Kidney (tissue), 14 donors: Measurements from ENCODE around the gene PPP2R2D. TPM values are rescaled to one million over a fixed set of nuclear protein-coding genes. Genes with fewer than 3 reads are reported as not detected.
"Not testable (repeated sequence)": the region's sequence is repeated elsewhere in the genome, so short reads cannot be mapped to it uniquely, and the experiment has no call there.

Experiments
- DNase-seq, 5 donors: peaks; one replicate each; pipeline ENCODE4 v3.0.0-alpha.2; 2013 to 2020
- FAIRE-seq: peaks from 2 replicates; lab custom pipeline; 2012; peaks lifted over from hg19 to GRCh38; lab: Jason Lieb, UNC
- H3K27ac ChIP-seq, 2 donors: one replicate each; pipeline ENCODE4 v1.7.0; 2013; ENCODE audit warnings: low read depth in 2 of 2, low read length in 2 of 2, inconsistent platforms in 1 of 2
- H3K27me3 ChIP-seq: one replicate; pipeline ENCODE4 v1.7.1; 2013; ENCODE audit warnings: low read length, inconsistent platforms; ENCODE audit not compliant: control insufficient read depth, insufficient read depth
- H3K36me3 ChIP-seq, 3 donors: one replicate each; pipeline versions ENCODE4 v1.7.0 to v1.7.1; 2013; ENCODE audit warnings: low read length in 3 of 3, control low read depth in 1 of 3, inconsistent platforms in 1 of 3; ENCODE audit not compliant: insufficient read depth in 3 of 3, control insufficient read depth in 2 of 3
- H3K4me1 ChIP-seq, 3 donors: one replicate each; pipeline versions ENCODE4 v1.7.0 to v1.7.1; 2013; ENCODE audit warnings: low read length in 3 of 3, inconsistent platforms in 1 of 3, low read depth in 1 of 3; ENCODE audit not compliant: control insufficient read depth in 2 of 3, insufficient read depth in 2 of 3
- H3K4me3 ChIP-seq, 3 donors: one replicate each; pipeline versions ENCODE4 v1.7.0 to v1.8.1; 2013; ENCODE audit warnings: low read length in 3 of 3, control low read depth in 1 of 3, inconsistent platforms in 1 of 3
- H3K9ac ChIP-seq, 3 donors: one replicate each; pipeline versions ENCODE4 v1.7.0 to v1.7.1; 2013; ENCODE audit warnings: low read length in 3 of 3, control low read depth in 1 of 3, inconsistent platforms in 1 of 3
- H3K9me3 ChIP-seq, 3 donors: one replicate each; pipeline versions ENCODE4 v1.7.0 to v1.7.1; 2013; ENCODE audit warnings: low read length in 3 of 3, control low read depth in 1 of 3, inconsistent platforms in 1 of 3; ENCODE audit not compliant: control insufficient read depth in 2 of 3, insufficient read depth in 1 of 3
- intact Hi-C: fragments of 100-400 bp; cut with DNase I; formaldehyde crosslinking; loops from one replicate; pipeline ENCODE4 v1.11.1; 2022
- polyA plus RNA-seq: library from polyadenylated mRNA; stranded (reverse); fragments of 350-450 nt; fragmentation: Illumina TruSeq; extraction: RNeasy Lipid Tissue Mini Kit (QIAGEN cat#74804); gene quantifications from one replicate; pipeline ENCODE4 v1.2.3, GENCODE V29; 2014; ENCODE audit warnings: low read depth, low replicate concordance; ENCODE audit not compliant: insufficient read depth
- total RNA-seq: library from RNA; stranded (reverse); fragmentation: NEBNext Ultra II Directional; extraction: Animal tissue kit (Norgen Biotek cat#: 25700); gene quantifications from one replicate; pipeline ENCODE4 v1.2.1, GENCODE V29; 2021
- TF ChIP-seq, protein P1 (sequence below): IDR thresholded peaks from 3 replicates; pipeline ENCODE4 v1.5.1; 2012; ENCODE audit warnings: mild to moderate bottlenecking, moderate library complexity, borderline replicate concordance; ENCODE audit not compliant: insufficient read depth; ENCODE audit errors: extremely low read depth
- donor health status: control.
- donor health status: control.
- donor health status: control.
- donor health status: control.
- donor health status: control.
- donor health status: DM: yes; HTN: yes; CAD: no.
- donor health status: Normal renal cell carcinoma (clear cell type).

The PPP2R2D gene
- total and polyA plus RNA-seq, 2 donors from 2014 or later = 28.3 to 34.8 TPM

GRCh38 chr10:131915484-131915883 lies 14.7 kb downstream of the PPP2R2D start:
- H3K9me3 ChIP-seq = no peaks in the 10 kb centered on the region
- no peak overlapping the region for H3K9ac ChIP-seq
- TF ChIP-seq, protein P1, sequence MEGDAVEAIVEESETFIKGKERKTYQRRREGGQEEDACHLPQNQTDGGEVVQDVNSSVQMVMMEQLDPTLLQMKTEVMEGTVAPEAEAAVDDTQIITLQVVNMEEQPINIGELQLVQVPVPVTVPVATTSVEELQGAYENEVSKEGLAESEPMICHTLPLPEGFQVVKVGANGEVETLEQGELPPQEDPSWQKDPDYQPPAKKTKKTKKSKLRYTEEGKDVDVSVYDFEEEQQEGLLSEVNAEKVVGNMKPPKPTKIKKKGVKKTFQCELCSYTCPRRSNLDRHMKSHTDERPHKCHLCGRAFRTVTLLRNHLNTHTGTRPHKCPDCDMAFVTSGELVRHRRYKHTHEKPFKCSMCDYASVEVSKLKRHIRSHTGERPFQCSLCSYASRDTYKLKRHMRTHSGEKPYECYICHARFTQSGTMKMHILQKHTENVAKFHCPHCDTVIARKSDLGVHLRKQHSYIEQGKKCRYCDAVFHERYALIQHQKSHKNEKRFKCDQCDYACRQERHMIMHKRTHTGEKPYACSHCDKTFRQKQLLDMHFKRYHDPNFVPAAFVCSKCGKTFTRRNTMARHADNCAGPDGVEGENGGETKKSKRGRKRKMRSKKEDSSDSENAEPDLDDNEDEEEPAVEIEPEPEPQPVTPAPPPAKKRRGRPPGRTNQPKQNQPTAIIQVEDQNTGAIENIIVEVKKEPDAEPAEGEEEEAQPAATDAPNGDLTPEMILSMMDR = no peak
- DNase-seq (peak in 2 of 5 donors; percentile 16 to 51), FAIRE-seq (no peak)
- H3K27me3 ChIP-seq = no peaks in the 10 kb centered on the region
- peaks cover 0 to 7% (median 0%) of the 10 kb centered on the region in 3 donors for H3K36me3 ChIP-seq
- intact Hi-C loops = no loop called here
- peaks cover 0 to 19% (median 14%) of the 10 kb centered on the region in 3 donors for H3K4me1 ChIP-seq
- H3K27ac ChIP-seq = no peak overlapping the region
- H3K4me3 ChIP-seq = no peak overlapping the region

DNA sequence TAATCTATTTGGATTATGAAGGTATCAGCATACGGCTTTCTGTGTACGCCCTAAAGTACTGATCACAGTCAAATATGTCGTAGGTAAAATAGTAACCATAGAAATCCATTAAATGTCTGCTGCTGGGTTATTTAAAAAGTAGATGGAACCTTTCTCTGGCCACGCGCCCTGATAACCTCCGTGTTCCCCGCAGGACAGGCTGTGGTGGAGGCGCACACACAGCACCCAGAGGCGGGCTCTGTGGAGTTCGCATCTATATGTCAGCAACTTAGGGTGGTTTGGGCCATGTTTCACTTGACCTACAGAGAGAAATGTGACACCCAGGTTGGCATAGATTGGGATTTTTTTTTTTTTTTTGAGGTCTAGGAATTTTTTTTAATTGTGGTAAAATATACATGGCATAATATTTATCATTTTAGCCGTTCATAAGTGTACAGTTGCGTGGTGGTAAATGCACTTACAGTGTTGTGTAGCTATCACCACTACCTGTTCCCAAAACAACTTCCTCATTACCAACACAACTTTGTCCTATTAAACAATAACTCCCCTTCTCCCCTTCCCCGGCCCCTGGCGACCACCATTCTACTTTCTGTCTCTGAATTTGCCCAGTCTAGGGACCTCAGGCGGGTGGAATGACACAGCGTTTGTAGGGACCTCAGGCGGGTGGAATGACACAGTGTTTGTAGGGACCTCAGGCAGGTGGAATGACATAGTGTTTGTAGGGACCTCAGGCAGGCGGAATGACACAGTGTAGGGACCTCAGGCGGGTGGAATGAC lies 15.4 kb downstream of the PPP2R2D start:
- no peak for FAIRE-seq
- H3K27me3 ChIP-seq = no peaks in the 10 kb centered on the region
- H3K4me1 ChIP-seq = peaks cover 0 to 15% (median 8%) of the 10 kb centered on the region in 3 donors
- intact Hi-C loops = no loop called here
- H3K9me3 ChIP-seq = no peaks in the 10 kb centered on the region
- no peak overlapping the region for H3K27ac ChIP-seq
- no peak overlapping the region for H3K9ac ChIP-seq
- TF ChIP-seq, protein P1 = no peak
- no peak overlapping the region for H3K4me3 ChIP-seq
- peaks cover 0 to 7% (median 0%) of the 10 kb centered on the region in 3 donors for H3K36me3 ChIP-seq
- DNase-seq = peak in 2 of 5 donors; percentile 26

DNA sequence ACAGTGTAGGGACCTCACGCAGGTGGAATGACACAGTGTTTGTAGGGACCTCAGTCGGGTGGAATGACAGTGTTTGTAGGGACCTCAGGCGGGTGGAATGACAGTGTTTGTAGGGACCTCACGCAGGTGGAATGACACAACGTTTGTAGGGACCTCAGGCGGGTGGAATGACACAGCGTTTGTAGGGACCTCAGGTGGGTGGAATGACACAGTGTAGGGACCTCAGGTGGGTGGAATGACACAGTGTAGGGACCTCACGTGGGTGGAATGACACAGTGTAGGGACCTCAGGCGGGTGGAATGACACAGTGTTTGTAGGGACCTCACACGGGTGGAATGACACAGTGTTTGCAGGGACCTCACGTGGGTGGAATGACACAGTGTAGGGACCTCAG lies 16.0 kb downstream of the PPP2R2D start:
- H3K27ac ChIP-seq, H3K27me3 ChIP-seq, FAIRE-seq, H3K36me3 ChIP-seq, intact Hi-C loops, H3K4me3 ChIP-seq, H3K9me3 ChIP-seq, H3K9ac ChIP-seq, DNase-seq: not testable (repeated sequence)
- H3K4me1 ChIP-seq = peaks cover 0 to 13% (median 8%) of the 10 kb centered on the region in 3 donors

DNA sequence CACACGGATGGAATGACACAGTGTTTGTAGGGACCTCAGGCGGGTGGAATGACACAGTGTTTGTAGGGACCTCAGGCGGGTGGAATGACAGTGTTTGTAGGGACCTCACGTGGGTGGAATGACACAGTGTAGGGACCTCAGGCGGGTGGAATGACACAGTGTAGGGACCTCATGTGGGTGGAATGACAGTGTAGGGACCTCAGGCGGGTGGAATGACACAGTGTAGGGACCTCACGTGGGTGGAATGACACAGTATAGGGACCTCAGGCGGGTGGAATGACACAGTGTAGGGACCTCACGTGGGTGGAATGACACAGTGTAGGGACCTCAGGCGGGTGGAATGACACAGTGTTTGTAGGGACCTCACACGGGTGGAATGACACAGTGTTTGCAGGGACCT lies 16.7 kb downstream of the PPP2R2D start:
- H3K4me3 ChIP-seq, H3K36me3 ChIP-seq, FAIRE-seq, H3K27me3 ChIP-seq, H3K9ac ChIP-seq, intact Hi-C loops, H3K27ac ChIP-seq, H3K9me3 ChIP-seq, DNase-seq: not testable (repeated sequence)
- H3K4me1 ChIP-seq = peaks cover 0 to 13% (median 9%) of the 10 kb centered on the region in 3 donors

GRCh38 chr10:131919461-131919860 lies 18.7 kb downstream of the PPP2R2D start:
- H3K36me3 ChIP-seq, H3K27ac ChIP-seq, intact Hi-C loops, FAIRE-seq, H3K4me3 ChIP-seq, DNase-seq, H3K9ac ChIP-seq, H3K9me3 ChIP-seq, H3K27me3 ChIP-seq: not testable (repeated sequence)
- H3K4me1 ChIP-seq = peaks cover 0 to 14% (median 8%) of the 10 kb centered on the region in 3 donors
